Activated naive CD8-positive, alpha-beta T cell (primary cell): Measurements from ENCODE around the gene PRKAR1B.
A peak's percentile ranks its signal among the peaks of the same experiment; 100 is the strongest.

Experiments used
- H3K27ac Mint-ChIP-seq: one replicate; pipeline ENCODE4 v1.8.0; 2021; ENCODE audit warnings: mixed read lengths
- H3K27me3 Mint-ChIP-seq: one replicate; pipeline ENCODE4 v1.8.0; 2021; ENCODE audit warnings: mixed read lengths
- H3K36me3 Mint-ChIP-seq: one replicate; pipeline ENCODE4 v1.8.0; 2021; ENCODE audit warnings: mixed read lengths
- H3K4me1 Mint-ChIP-seq: one replicate; pipeline ENCODE4 v1.8.0; 2021; ENCODE audit warnings: low read depth, mixed read lengths
- H3K4me3 Mint-ChIP-seq: one replicate; pipeline ENCODE4 v1.8.0; 2021; ENCODE audit warnings: mild to moderate bottlenecking, mixed read lengths
- H3K9me3 Mint-ChIP-seq: one replicate; pipeline ENCODE4 v1.8.0; 2021; ENCODE audit warnings: low read depth, mixed read lengths

Gene PRKAR1B

GRCh38 chr7:538764-539685, 188.1 kb downstream of the PRKAR1B start:
- Mint-ChIP-seq H3K4me1 (peaks cover 2% of the 10 kb centered on the region), H3K36me3 (no peaks in the 10 kb centered on the region), H3K27me3 (no peaks in the 10 kb centered on the region), H3K4me3 (no peak overlapping the region), H3K9me3 (no peaks in the 10 kb centered on the region), H3K27ac (no peak overlapping the region)

DNA sequence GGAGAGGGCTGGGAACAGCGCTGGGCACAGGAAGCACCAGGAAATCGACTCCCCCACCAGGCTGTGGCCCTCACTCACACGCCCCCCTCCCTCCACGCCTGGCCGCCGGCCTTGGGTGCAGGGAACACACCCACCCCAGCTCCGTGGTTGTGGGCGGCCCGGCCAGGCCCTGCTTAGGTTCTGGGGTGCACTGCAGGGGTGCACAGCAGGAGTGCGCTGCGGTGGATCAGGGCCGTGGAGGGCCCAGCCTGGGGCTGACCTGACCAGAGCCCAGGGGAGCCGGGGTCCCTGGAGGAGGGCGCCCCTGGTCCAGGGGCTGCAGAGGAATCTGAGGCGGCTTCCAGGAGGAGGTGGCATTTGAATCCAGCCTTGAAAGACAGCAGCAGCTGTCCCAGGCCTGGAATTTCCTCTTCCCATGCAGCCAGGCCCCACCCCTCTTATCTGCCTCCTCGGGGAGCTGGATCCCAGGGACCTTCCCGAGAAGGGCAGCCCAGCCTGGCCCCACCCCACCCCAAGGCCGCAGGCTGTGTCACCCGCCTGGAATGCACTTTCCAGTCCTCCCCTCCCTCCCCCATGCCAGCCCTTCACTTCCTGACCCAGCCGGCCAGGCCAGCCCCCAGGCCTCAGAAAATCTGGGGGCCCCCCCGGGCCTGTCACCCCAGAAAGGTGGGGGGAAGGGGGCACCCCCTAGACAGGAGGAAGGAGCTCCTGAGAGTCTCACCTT, 189.0 kb downstream of the PRKAR1B start:
- H3K36me3 Mint-ChIP-seq, result no peaks in the 10 kb centered on the region
- H3K4me3 Mint-ChIP-seq, result no peak overlapping the region
- H3K27me3 Mint-ChIP-seq, result no peaks in the 10 kb centered on the region
- H3K9me3 Mint-ChIP-seq, result no peaks in the 10 kb centered on the region
- peaks cover 2% of the 10 kb centered on the region for H3K4me1 Mint-ChIP-seq
- no peak overlapping the region for H3K27ac Mint-ChIP-seq

DNA sequence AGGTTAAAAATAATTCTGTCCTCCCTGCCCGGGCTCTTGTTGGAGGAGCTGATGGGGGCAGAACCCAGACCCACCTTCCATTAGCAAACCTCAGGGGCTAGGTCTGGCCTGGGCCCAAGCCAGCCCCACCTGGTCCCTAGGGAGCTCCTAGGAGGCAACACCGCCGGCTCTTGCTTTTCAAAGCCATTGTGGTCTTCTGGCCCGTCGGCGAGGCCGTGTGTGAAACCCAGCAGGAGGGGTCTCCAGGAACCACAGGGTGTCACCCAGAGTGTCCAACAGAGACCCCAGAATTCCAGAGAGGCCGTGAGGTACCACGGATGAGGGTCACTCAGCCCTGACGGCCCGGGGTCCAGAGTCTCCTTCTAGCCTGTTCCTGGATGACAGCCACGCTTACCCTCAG, 190.8 kb downstream of the PRKAR1B start:
- Mint-ChIP-seq H3K9me3 (no peaks in the 10 kb centered on the region), H3K27me3 (no peaks in the 10 kb centered on the region), H3K4me1 (peaks cover 6% of the 10 kb centered on the region), H3K27ac (peak overlapping the region; percentile 28), H3K4me3 (no peak overlapping the region), H3K36me3 (no peaks in the 10 kb centered on the region)

GRCh38 chr7:534959-535358, 192.1 kb downstream of the PRKAR1B start:
- peaks cover 7% of the 10 kb centered on the region for H3K4me1 Mint-ChIP-seq
- peaks cover 1% of the 10 kb centered on the region for H3K27me3 Mint-ChIP-seq
- H3K36me3 Mint-ChIP-seq, result no peaks in the 10 kb centered on the region
- no peaks in the 10 kb centered on the region for H3K9me3 Mint-ChIP-seq
- no peak overlapping the region for H3K4me3 Mint-ChIP-seq
- H3K27ac Mint-ChIP-seq, result no peak overlapping the region

GRCh38 chr7:534075-534474, 193.0 kb downstream of the PRKAR1B start:
- H3K9me3 Mint-ChIP-seq, result no peaks in the 10 kb centered on the region
- no peak overlapping the region for H3K4me3 Mint-ChIP-seq
- no peak overlapping the region for H3K27ac Mint-ChIP-seq
- H3K27me3 Mint-ChIP-seq, result peaks cover 1% of the 10 kb centered on the region
- peaks cover 7% of the 10 kb centered on the region for H3K4me1 Mint-ChIP-seq
- H3K36me3 Mint-ChIP-seq, result no peaks in the 10 kb centered on the region

GRCh38 chr7:533266-533665, 193.8 kb downstream of the PRKAR1B start:
- Mint-ChIP-seq H3K36me3 (no peaks in the 10 kb centered on the region), H3K27ac (no peak overlapping the region), H3K9me3 (no peaks in the 10 kb centered on the region), H3K27me3 (peaks cover 1% of the 10 kb centered on the region), H3K4me1 (peaks cover 7% of the 10 kb centered on the region), H3K4me3 (no peak overlapping the region)

DNA sequence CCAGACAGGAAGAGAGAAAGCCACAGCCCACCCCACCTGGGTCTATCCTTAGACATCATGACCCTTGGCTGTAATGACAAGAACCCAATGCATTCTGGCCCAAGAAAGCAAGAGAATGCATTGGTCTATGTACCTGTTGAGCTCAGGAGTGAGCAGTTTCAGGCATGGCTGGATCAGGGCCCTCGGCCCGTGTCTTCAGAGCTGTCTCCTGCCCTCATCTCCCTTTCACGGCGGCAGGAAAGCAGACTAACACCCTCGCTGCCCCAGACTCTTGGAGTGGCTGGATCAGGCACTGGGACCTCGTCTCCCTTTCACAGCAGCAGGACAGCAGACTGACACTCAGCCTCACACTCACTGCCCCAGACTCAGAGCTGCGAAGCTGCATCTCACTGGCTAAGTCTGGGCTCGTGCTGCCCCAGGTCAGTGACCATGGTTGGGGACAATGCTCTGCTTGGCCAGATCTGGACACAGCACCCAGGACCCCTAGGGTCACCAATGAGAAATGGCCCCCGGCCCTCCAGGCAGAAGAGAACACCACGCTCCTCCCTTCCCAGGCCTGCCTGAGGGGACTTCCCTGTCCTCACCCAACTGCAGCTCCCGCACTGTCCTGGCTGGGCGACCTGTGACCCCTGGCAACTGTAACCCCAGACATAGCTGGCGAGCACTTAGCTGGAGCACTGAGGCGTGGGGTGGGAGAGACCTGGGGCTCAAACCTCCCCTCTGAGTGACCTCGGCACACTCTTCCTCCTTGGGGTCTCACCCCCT, 194.5 kb downstream of the PRKAR1B start:
- no peak overlapping the region for H3K4me3 Mint-ChIP-seq
- H3K27me3 Mint-ChIP-seq, result peaks cover 1% of the 10 kb centered on the region
- no peaks in the 10 kb centered on the region for H3K9me3 Mint-ChIP-seq
- no peak overlapping the region for H3K27ac Mint-ChIP-seq
- H3K4me1 Mint-ChIP-seq, result peaks cover 7% of the 10 kb centered on the region
- no peaks in the 10 kb centered on the region for H3K36me3 Mint-ChIP-seq

DNA sequence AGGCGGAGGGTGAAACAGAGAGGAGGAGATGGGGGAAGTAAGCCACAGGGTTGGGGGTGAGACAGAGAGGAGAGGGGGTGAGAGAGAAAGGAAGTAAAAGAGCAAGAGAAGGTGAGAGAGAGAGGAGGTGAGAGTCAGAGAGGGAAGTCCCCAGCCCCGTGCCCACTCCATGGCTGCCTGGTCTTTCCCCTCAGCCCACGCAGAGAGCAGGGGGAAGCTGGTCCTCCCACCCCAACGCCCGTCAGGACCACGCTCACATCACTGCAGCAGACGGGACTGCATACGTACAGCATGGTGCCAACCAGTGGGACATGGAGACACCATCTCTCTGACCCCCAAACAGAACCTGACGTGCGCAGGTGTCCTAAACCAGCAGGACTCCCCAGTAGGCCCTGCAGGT, 195.3 kb downstream of the PRKAR1B start:
- no peak overlapping the region for H3K4me3 Mint-ChIP-seq
- H3K9me3 Mint-ChIP-seq, result no peaks in the 10 kb centered on the region
- H3K36me3 Mint-ChIP-seq, result no peaks in the 10 kb centered on the region
- H3K4me1 Mint-ChIP-seq, result peaks cover 7% of the 10 kb centered on the region
- H3K27me3 Mint-ChIP-seq, result peaks cover 1% of the 10 kb centered on the region
- H3K27ac Mint-ChIP-seq, result no peak overlapping the region

DNA sequence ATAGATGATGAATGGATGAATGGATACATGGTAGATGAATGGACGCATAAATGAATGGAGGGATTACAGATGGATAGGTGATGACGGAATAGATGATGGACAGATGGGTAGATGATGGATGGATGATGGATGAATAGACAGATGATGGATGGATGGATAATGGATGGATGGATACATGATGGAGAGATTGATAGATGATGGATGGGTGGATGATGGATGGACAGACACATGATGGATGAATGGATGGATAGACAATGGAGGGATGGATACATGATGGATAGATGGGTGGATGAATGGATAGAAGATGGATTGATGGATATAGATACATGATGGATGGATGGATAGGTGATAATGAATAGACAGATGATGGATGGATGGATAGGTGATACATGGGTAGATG, 198.6 kb downstream of the PRKAR1B start:
- peaks cover 7% of the 10 kb centered on the region for H3K4me1 Mint-ChIP-seq
- H3K27me3 Mint-ChIP-seq, result peaks cover 1% of the 10 kb centered on the region
- H3K36me3 Mint-ChIP-seq, result no peaks in the 10 kb centered on the region
- H3K4me3 Mint-ChIP-seq, result no peak overlapping the region
- no peak overlapping the region for H3K27ac Mint-ChIP-seq
- H3K9me3 Mint-ChIP-seq, result no peaks in the 10 kb centered on the region

DNA sequence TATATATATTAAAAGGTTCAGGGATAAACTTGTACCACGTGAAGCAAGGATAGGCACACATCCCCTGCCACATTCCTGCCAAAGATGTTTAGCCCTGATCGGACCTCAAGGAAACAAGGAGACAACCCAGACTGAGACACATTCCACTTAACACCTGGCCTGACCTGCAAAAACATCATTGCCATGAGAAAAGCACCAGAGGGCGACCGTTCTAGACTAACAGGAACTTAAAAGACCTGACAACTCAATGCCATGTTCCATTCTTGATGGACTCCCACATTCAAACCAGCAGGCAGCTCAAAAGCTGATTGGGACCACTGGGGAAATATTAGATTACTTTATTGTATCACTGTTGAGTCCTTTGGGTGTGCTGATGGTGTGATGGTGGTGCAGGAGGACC, 199.4 kb downstream of the PRKAR1B start:
- H3K9me3 Mint-ChIP-seq, result no peaks in the 10 kb centered on the region
- no peaks in the 10 kb centered on the region for H3K36me3 Mint-ChIP-seq
- H3K4me3 Mint-ChIP-seq, result no peak overlapping the region
- H3K27me3 Mint-ChIP-seq, result peaks cover 1% of the 10 kb centered on the region
- H3K27ac Mint-ChIP-seq, result no peak overlapping the region
- peaks cover 7% of the 10 kb centered on the region for H3K4me1 Mint-ChIP-seq

- Mint-ChIP-seq H3K36me3 (no peaks in the 10 kb centered on the region), H3K4me3 (no peak overlapping the region), H3K4me1 (peaks cover 2% of the 10 kb centered on the region), H3K9me3 (no peaks in the 10 kb centered on the region), H3K27ac (no peak overlapping the region), H3K27me3 (peaks cover 1% of the 10 kb centered on the region)
These were observed 200.5 kb downstream of the PRKAR1B start for GRCh38 chr7:526460-527034.

DNA sequence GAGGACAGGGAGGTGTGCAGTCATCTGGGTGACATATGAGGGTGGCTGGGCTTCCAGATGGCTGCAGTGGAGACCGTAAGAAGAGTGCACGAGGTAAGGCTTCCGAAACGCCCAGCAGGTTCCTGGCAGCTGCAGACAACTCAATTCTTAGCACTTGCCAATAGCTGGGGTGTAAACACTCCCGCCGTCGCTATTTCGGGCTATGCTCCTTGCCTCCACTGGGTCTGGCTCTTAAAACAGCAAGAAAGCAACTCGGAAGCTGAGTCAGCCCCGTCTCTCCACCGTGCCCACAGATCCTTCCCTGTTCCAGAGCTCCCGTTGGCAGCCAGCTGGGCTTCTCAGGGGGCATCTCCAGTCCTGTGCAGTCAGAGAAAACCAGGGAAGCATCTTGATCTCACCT, 201.3 kb downstream of the PRKAR1B start:
- no peak overlapping the region for H3K27ac Mint-ChIP-seq

GRCh38 chr7:524800-525199, 202.3 kb downstream of the PRKAR1B start:
- no peaks in the 10 kb centered on the region for H3K4me1 Mint-ChIP-seq
- H3K36me3 Mint-ChIP-seq, result no peaks in the 10 kb centered on the region
- H3K27me3 Mint-ChIP-seq, result no peaks in the 10 kb centered on the region
- no peak overlapping the region for H3K4me3 Mint-ChIP-seq
- no peaks in the 10 kb centered on the region for H3K9me3 Mint-ChIP-seq
- H3K27ac Mint-ChIP-seq, result no peak overlapping the region

More for the DNA sequence above, 201.3 kb downstream of the PRKAR1B start:
- no peak overlapping the region for H3K4me3 Mint-ChIP-seq
- no peaks in the 10 kb centered on the region for H3K4me1 Mint-ChIP-seq
- H3K27me3 Mint-ChIP-seq, result peaks cover 1% of the 10 kb centered on the region
- H3K9me3 Mint-ChIP-seq, result no peaks in the 10 kb centered on the region
- no peaks in the 10 kb centered on the region for H3K36me3 Mint-ChIP-seq

DNA sequence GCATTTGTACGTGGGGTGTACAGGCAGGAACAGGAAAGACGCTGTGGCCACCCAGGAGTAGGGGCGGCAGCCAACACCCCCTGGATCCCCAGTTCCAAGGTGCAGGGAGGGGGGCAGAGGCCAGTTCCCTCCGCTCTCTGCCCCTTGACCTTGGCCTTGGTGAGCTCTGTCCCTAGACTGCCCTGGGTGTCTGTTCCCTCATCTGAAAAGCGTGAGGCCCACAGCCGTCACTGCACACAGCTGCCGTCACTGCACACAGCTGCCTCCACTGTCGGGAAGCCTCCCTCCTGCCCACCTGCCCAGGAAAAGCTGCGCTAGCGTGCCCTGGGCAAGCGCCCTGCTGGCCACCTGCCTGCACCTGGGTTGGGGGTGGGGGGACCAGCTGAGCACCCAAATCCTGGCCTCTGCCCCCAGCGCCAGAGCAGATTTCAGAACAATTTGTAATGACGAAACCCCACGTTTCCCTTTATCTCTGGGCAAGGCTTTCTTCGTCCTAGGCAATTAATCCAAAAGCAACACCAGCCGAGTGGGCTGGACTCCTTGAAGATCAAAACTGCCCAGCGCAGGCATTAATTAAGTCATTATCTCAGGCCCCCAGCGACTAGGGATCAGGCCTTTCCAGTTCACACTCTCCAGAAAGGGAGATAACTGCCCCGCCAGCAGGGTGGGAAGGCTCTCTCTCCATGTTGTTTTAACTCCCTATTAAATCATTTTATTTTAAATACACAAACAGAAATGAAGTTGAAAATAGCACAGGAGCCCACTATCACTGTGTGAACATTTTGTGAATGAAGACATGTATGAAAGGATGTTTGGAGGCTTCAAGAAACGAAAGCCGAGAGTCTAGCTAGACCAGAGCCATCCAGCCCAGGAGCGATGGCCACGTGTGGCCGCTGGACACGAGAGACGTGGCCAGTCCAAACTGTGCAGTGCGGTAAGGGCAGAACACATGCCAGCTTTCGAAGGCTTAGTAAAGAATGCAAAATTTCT, 203.4 kb downstream of the PRKAR1B start:
- H3K27ac Mint-ChIP-seq, result no peak overlapping the region
- H3K36me3 Mint-ChIP-seq, result no peaks in the 10 kb centered on the region
- H3K4me1 Mint-ChIP-seq, result peaks cover under 1% of the 10 kb centered on the region
- no peaks in the 10 kb centered on the region for H3K27me3 Mint-ChIP-seq
- no peaks in the 10 kb centered on the region for H3K9me3 Mint-ChIP-seq
- H3K4me3 Mint-ChIP-seq, result peak overlapping the region; percentile 23
